Kidney capillary endothelial cell (primary cell): Measurements from ENCODE around the gene ARFGAP2.
A peak's percentile ranks its signal among the peaks of the same experiment; 100 is the strongest.

Experiments used
- DNase-seq: peaks from one replicate; pipeline ENCODE4 v3.0.0-alpha.2; 2018; ENCODE audit warnings: low spot score

The ARFGAP2 gene

GRCh38 chr11:47186700-47187695 is 10.3 kb upstream of the ARFGAP2 start:
- DNase-seq, result no peak

DNA sequence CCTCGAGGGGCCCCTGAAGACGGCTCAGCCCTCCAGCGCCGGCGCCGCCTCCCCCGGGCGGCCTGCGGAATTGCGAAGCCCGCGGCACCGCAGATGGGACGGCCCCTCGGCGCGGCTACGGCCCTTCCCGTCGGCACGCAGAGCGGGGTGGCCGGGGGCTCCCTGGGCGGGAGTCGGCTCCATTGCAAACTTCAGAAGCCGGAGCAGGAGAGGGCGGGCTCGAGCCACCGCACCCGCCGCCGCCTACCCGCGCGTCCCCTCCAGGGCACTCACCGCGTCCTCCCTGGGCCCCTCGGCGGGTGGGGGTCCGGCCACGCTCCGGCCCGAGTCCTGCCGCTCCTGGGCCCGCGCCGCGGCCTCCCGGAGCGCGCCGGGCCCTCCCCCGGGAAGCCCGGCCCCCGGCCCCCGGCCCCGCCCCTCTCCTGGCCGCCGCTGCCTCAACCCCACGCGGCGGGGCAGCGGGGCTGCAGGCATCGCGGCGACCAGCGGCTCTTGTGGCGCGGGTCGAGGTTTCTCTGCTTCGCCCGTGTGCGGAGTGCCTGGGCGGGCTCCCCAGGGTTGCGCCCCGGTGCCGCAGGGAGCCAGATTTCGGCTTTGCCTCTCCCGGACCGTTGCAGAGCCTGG is 9.5 kb upstream of the ARFGAP2 start, which contains the start of gene PACSIN3:
Gene PACSIN3, minus strand, starts transcription at position 359 of the 624 bp plus-strand sequence. CDS start 3,707 bp downstream, outside the sequence.
- no peak for DNase-seq

DNA sequence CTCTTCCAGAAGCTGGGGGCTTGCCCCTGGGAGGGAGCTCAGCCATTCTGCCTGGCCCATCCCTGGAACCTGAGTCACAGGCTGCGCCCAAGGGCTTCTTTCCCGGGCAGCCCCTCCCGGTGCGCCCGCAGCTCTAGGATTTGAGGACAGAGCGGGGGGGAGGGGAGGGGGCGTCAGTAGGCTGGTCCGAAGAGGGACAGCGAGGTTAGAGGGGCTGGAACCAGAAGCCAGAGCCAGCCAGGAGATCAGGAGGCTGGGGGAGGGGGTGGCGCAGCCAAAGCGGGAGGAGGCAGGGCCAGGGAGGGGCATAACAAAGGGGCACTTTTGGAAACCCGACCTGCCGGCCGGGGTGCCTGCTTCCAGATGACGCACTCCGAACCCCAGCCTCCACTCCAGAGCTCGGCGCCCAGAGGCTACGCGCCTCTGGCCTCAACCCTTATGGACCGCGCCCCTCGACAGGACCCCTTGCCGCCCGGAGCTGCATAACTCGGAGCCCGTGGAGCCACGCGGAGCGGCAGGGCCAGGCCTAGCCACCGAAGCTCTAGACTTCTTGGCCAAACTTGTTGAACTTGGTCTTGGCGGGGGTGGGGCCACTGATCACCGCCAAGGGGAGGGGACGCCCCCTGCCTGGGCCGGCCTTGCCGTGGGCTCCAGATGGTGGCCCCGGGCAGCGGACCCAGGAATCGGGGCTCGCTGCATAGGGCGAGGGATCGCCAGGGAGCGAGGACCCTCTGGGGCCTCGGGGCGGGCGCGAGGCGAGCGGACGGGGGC is 8.8 kb upstream of the ARFGAP2 start:
- no peak for DNase-seq

DNA sequence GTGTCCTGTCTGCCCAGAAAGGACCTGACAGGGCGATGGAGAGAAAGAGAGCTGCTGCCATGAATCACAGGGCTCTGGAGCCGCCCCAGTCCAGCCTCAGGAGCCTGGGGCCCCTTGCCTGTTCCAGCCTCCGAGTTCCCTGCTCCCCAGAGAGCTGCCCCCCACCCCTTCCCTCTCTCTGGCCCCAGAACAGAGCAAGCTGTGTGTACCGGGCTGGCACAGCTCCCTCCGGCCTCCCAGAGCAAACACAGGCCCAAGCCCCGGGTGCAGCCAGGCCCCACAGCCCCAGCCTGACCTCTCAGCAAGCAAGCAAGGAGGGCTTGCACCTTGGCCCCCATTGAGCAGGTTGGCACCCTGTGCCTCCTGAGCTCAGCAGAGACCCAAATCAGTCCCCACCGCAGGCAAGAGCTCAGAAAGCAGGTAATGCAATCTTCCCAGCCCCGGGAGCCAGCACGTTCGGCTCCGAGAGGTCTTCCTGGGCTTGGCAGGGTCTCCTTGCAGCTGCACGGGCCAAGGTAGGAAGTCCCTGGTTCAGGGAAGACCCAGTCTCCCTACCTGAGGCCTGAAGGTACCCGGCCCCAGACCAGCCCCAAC is 8.1 kb upstream of the ARFGAP2 start:
- DNase-seq, result no peak

DNA sequence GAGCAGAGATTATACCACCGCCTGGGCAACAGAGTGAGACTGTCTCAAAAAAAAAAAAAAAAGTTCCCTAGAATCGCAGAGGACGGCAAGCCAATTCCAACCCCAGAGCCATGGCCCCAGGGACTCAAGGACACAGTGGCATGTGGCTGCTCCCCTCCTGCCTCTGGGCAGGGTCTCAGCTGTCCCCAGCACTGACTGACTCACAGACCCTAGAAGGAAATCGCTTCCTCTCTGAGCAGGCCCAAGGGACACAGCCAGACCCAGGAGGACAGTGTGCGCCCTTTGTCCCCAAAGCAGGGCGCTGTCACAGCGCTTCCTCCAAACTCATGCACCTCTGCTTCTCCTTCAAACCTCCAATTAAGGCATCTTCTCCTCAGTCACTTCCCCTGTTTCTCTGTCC is 7.3 kb upstream of the ARFGAP2 start:
- no peak for DNase-seq

- no peak for DNase-seq
These were observed 6.6 kb upstream of the ARFGAP2 start for GRCh38 chr11:47183031-47183856.

GRCh38 chr11:47182380-47182779 is 5.7 kb upstream of the ARFGAP2 start:
- no peak for DNase-seq

DNA sequence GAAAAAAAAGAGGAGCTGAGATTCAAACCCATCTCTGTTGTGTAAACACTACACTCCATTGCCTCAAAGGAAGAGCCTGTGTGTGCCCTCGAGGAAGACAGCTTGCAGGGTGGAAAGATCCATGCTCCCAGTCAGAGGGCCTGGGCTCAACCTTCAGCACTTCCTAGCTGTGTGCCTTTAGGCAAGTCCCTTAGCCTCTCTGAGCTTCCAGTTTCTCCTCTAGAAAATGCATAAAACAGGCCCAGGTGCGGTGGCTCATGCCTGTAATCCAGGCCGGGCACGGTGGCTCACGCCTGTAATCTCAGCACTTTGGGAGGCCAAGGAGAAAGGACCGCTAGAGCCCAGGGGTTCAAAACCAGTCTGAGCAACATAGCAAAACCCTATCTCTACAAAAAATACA is 4.6 kb upstream of the ARFGAP2 start:
- DNase-seq, result no peak

- DNase-seq, result no peak
These were observed 3.5 kb upstream of the ARFGAP2 start for GRCh38 chr11:47180006-47180787.

- peak; percentile 52 for DNase-seq
These were observed 2.9 kb upstream of the ARFGAP2 start for GRCh38 chr11:47179655-47179991.

GRCh38 chr11:47178737-47179654 is 2.3 kb upstream of the ARFGAP2 start:
- DNase-seq, result no peak

DNA sequence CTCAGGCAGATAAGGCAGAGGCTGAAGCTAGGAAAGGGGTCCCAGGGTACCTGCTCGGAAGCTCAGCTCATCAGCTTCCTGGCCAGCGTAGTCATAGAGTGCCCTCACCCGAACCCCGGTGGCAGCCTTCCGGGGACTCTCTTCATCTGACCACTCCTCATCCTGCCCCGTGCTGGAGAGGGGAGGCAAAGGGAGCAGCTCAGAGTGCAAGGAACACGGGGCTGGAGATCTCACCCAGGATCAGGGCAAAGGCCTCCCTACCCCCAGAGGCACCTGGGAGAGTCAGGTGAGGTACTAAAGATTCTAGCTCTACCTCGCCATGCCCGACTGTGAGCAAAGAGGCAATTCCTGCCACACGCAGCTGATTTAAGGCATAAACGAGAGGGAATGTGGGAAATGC is 1.6 kb upstream of the ARFGAP2 start:
- DNase-seq, result no peak

DNA sequence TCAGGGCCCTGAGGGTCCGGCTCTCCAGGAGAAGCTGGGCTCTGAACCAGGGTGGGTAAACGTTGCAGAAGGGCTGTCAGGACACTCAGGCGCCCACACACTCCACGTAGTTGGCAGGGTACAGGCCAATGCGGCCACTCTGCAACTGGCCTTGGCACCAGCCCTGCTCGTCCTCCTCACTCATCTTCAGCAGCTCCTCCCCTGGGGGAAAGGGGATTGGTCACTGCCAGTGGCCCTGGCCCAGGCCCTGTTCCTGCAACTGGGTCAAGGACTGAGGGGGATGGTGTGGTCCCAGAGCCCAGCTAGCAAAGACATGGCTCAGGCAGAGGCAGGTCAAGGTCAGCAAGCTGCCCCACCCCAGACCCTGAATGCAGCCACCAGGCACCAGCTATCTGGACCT is 1.2 kb upstream of the ARFGAP2 start:
- no peak for DNase-seq

DNA sequence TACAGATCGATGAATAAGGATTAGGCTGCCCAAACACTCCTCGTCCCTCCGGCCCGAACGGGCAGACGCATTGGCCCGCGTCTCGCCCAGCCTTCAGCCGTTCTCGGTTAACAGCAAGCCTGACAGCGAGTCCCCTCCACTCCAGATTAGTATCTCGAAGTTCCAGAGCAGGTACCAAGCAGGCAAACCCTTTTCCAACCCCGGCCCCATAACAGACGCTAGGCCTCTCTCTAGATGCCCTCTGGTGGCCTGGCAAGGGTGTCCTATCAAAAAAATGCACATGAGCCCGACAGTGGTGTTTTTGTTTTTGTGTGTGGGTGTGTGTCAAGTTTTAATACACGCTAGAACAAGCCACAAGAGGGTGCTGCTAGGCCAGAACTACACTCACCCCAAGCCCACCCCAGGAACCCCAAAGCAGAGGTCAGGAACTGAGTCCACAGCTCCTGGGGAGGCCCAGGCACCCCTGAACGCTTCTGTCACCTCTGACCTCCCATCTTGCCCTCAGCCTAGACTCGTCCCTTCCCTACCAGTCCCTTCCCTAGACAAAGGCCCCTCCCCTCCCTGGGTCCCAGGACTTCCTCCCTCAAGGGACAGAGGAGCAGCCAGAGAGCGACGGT is 658 bp upstream of the ARFGAP2 start:
- peak; percentile 68 for DNase-seq

DNA sequence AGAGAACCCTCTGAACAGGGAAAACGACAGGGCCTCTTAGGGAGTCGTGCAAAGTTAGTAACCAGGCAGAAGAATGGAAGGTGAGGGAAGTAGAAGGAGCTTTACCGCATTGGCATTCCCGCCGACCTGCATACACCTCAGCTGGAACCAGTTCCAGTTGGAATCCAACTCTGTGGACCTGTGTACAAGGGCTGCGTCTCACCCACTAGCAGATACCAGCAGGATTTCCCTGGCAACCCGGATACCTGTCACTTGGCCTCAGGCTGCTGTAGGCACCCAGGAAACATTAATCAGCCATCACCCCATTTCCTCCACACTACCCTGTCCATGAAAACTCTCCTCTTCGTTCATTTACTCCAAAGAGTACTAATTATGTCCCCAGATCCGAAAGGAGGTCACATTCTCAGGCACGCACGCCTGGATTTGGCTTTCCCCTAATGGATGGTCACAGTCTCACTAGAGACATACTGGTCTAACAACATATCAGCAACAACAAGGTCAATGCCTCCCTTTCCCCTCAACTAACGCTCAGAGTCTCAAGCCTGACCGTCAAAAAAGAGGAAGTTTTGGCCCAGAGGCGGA is 842 bp downstream of the ARFGAP2 start:
- DNase-seq, result no peak

DNA sequence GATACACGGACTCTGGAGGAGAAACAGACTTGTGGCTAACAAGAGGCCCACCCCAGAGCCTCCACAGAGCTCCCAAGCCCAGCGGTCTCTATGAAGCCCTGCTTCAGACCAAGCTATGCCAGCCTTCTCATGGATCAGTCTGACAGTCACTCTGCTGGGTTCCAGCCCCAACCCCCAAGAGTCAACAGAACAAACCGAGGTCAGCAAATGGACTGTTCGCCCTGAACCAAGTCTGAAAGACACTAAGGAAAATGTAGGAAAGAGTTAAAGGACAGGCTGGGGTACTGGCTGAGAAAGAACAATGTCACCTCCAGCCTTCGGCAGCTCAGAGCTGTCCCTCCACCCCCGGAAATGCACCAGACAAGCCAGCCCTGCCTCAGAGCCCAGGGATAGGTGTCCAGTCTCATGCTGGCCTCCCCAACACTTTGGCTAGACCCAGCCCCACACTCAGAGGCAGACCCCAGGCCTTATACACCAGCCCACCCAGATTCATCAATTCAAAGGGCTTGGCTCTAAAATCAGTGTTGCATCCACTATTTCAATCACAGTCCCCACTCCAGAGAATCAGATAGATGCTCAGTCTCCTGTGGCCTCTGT is 3.8 kb downstream of the ARFGAP2 start:
- DNase-seq, result no peak

GRCh38 chr11:47171856-47172255 is 4.8 kb downstream of the ARFGAP2 start:
- no peak for DNase-seq
